GM18868 (cell line): ENCODE results near the gene HSD3B7.
A peak's percentile ranks its signal among the peaks of the same experiment; 100 is the strongest.

Source experiments
- ATAC-seq: cut with Tn5 transposase; IDR thresholded peaks from one replicate; pipeline ENCODE4 v1.9.1; 2021; ENCODE audit warnings: mild to moderate bottlenecking, moderate library complexity; ENCODE audit not compliant: unreplicated experiment

Gene HSD3B7

DNA sequence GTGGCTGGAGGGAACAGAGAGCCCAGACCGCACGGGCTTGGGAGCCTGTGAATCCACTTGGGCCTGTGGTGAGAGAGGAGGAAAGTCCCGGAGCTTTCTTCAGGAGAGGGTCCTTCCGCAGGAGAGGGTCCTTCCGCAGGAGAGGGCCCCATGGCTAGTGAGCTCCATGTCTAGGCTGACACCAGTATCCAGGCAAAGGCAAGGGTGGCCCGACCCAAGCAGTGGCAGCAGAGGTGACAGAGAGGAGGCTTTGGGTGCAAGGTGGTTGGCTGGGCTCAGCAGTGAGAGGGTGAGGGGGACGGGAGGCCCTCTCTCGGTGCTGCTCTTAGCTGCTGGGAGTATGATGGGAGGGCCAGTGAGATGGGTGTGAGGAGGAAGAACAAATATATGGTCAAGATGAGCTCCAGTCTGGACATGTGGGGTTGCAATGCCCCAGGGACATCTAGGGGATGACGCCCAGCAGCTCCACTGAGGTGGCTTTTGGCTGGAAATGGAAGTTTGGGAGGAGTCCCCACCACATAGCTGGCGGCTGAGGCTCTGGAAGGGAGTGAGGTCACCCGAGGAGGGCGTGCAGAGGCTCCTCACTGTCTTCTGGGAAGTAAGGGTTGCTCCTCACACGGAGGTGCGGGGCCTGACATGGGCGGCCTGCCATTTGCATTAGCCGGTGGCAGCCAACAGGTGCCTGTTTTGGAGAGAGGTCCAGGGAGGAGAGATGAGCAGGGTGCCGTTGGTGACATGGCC is 2.3 kb upstream of the HSD3B7 start:
- ATAC-seq, result no peak

DNA sequence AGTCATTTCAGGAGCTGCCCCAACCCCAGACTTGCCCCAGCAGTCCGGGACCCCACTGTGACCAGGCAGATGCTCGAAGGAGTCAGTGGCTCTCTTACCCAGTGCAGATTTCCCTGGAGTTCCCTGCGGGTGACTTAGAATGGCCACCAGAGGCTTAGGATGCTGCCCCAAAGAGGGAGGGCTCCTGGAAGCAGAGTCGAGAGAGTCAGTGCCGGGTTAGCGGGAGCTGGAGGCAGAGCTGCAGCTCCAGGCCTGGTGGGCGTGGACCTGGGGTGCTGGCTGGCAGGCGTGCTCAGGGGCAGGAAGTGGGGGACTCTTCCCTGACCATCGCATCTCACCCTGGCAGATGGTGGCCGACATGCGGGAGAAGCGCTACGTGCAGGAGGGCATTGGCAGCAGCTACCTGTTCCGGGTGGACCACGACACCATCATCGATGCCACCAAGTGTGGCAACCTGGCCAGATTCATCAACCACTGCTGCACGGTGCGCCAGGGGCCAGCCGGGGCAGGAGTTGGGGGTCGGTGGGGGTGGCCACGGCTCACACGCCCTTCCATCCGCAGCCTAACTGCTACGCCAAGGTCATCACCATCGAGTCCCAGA is 1.6 kb upstream of the HSD3B7 start:
- no peak for ATAC-seq

- ATAC-seq, result no peak
Measured at GRCh38 chr16:30983898-30984610, 953 bp upstream of the HSD3B7 start.

DNA sequence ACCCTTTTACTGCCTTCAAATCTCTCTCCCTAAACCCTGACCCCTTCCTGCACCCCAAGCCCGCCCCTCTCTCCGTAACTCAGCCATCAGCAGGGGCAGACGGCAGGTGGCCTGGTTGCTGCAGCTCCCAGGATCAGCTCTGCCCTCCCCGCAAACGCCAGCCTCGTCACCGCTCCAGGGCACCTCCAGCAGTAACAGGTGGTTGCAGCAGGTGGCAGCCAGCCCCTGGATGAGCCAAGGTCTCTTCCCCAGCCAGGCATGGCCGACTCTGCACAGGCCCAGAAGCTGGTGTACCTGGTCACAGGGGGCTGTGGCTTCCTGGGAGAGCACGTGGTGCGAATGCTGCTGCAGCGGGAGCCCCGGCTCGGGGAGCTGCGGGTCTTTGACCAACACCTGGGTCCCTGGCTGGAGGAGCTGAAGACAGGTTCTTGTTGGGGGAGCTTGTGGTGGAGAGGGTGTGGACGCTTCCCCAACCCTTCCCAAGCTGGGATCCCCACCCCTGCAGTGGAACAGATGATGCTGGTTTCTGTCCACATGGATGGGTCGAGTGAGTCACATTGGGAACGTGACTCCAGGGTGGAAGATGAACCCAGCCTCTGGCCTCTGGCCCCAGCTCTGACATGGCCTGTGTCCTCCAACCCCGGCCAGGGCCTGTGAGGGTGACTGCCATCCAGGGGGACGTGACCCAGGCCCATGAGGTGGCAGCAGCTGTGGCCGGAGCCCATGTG is 558 bp downstream of the HSD3B7 start:
- no peak for ATAC-seq

GRCh38 chr16:30986129-30986991 is 1.4 kb downstream of the HSD3B7 start:
- no peak for ATAC-seq

GRCh38 chr16:30987581-30988190 is 2.7 kb downstream of the HSD3B7 start:
- no peak for ATAC-seq

DNA sequence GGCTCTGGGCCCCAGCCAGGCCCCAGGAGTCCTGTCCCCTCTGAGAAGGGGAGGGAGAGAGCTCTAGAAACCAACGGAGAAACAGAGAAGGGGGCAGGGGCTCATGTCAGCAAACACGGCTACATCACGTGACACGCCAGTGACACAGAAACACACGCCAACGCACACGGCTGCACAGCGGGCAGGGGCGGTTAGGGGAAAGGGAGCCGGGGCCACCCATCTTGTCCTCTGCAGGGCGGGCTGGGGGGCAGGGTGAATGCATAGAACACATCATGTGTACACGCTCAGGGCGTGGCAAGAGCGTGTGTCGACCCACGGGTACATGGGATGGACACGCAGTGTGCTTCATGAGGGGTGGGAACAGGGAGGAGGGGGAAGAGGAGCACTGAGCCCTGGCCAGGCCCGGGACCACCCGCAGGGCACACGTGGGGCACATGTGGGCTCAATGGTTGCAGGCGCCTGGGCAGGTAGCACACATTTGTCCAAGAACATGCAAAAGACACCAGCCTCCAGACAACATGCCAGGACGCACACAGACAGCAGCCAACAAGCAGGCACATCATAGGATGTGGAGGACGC is 4.6 kb downstream of the HSD3B7 start:
- no peak for ATAC-seq

DNA sequence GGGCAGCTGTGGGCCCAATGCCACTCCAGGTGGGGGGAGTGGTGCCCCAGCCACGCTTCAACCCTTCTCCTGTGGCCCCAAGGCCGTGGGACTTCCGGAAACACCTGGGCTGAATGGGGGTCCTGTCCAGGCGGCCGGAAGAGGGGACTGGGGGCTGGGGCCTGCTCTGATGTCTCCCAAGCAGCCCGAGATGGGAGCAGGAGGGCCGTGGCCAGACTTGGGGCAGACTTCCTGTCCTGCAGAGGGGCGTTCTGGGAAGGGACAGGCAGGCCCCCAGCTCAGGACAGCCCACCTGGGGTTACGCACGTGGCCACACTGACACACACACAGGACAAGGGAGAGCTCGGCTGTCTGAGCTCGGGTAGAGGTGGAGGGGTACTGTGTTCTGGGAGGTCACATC is 5.1 kb downstream of the HSD3B7 start:
- no peak for ATAC-seq

GRCh38 chr16:30991052-30991451 is 6.0 kb downstream of the HSD3B7 start:
- ATAC-seq, result no peak

- no peak for ATAC-seq
Measured at GRCh38 chr16:30992276-30992780, 7.3 kb downstream of the HSD3B7 start.

DNA sequence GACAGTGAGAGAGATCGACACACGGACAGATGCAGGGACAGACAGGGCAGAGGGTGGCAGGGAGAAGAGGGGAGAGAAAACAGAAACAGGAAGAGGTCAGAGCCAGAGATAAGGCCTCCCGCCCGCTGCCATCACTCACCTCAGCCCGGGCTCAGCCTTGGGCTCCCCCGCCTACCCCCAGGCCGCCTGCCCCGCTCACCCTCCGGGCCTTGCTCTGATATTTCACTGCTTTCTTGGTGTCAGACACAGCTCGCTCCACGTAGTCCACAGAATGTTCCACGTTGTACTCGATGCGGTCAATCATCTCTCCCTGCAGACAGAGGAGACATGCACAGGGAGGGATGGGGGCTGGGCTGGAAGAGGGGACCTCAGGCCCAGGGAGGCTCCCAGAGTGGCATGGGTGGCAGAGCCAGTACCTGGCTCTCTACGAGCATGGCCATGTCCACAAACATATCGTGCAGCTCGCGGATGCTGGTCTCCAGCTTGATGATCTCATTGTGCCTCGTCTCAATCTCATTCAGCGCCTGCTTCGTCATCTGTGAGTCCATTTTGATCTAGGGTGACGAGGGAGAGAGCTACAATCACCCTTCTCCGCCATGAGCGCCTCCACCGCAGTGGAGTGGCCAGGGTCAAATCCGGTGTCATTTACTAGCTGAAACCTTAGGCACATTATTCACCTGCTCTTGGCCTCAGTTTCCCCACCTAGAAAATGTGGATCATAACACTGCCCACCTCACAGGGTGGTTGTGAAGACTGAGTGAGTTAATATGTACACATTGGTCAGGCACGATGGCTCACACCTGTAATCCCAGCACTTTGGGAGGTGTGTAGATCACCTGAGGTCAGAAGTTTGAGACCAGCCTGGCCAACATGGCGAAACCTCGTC is 8.2 kb downstream of the HSD3B7 start:
- no peak for ATAC-seq

DNA sequence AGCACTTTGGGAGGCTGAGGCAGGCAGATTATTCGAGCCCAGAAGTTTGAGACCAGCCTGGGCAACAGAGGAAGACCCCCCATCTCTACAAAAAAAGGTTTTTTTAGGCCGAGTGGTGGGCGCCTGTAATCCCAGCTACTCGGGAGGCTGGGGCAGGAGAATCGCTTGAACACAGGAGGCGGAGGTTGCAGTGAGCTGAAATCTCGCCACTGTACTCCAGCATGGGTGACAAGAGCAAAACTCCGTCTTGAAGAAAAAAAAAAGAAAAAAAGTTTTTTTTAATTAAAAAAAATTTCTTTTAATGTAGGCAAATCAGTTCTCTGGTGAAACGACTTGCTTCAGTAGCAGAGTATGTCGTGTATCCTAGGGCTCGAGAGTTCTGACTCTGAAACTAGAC is 10.9 kb downstream of the HSD3B7 start:
- no peak for ATAC-seq

DNA sequence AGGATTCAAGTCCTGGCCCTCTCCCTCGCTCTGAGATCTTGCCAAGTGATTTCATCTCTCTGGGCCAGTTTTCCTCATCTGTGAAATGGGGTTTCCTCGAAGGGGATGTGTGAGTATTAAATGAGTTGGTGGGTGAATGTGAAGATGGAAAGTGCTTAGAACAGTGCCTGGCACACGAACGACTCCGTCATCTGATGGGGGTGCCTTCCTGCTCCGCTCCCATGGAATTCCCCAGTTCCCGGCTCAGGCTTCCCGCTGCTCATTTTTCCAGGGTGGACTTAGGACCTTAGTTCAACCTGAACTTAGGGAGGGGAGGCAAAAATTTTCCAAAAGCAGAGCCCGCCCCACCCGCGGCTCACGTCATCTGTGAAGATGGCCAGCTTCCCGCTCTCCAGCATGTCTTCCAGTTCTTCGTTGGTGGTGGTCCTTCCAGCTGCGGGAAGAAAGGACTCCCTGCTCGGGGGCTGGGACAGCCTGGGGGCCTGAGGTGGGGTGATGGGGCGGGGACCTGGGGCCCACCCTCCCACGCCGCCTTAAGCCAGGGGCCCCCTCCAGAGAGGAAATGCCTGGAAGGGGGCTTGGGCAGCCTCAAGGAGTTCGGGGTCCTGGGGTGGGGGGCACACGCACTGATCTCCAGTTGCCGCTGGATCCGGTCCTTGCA is 11.4 kb downstream of the HSD3B7 start:
- ATAC-seq, result no peak

DNA sequence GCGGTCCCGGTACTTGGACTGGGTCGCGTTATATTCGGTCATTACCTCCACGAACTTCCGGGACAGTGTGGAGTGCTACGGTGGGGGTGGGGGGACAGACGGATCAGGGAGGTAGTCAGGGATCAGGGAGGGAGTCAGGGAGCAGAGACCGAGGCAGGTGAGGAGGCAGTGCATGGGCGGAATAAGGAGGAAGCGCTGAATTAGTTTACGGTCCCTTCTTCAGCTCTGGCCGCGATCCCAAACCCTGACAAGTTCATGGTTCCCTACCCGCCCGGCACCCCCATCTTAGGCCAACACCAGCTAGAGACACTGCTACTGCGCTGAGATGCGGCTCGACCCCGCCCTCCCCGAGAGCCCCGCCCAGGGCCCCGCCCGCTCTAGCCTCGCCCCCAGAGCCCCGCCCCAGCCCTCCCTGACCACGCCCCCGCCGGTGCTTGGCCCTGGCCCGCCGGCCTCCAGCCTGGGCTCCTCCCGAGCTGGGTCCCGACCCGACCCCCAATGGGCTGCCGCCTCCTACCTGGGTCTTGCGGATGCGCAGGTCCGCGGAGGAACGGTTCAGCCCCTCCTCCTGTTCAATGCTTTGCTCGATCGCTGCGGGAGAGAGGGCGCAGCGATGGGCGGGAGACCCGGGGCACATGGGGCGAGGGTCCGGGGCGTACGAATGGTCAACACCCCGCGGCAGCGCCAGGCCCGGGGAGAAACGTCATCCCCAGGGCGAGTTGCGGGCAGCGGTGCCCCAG is 12.1 kb downstream of the HSD3B7 start:
- ATAC-seq, result peak; percentile 80

DNA sequence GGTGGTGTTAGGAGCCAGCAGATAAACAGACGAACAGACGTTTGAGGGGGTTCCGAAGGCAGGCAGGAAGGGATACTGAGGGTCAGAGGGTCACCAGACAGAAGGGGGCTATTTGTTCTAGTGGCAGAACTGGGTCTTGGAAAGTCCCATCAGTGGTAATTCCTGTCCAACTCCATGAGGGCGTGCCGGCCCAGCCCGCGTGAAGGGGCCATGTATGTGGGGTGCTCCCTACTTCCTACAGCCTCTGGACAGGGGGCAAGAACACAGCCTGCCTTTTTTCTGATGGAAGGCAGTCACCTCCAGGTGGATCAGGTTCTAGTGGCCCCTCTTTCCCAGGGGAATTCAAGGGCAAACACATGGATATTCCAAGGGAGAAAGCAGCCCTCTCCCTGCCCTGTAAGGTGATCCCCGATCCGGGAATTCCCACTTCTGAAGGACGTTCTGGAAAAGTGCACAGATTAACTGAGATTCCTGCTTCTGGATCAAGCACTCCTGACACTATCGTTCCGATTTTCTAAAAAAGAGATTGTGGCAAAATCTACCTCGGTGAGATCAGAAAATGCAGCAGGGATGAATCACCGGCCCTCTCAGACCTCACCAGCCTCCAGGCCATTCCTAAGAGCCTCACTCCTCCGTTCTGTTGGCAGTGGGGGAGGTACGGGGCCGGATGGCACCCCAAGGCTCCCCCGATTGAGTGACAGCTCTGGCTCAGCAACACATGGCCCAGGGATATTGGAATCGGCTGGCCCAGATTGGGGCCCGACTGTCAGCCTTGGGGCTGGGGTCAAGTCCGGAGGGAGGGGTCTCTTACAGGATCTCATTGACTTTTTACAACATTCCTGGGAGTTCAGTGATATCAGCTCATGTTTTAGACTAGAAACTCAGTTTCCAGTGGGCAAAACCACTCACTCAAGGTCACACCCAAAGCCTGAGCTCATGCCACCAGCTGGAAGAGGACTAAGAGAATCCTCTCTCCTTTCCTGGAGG is 13.0 kb downstream of the HSD3B7 start:
- ATAC-seq, result no peak
